GM15510 (cell line): Measurements from ENCODE around the gene SIGLECL1.

Experiments used
- POLR2A ChIP-seq: IDR thresholded peaks from 3 replicates; pipeline ENCODE4 v1.6.1; 2011; ENCODE audit warnings: borderline replicate concordance; ENCODE audit not compliant: insufficient read length; ENCODE audit errors: extremely low read depth

The SIGLECL1 gene

GRCh38 chr19:51247972-51248590 lies 2.8 kb upstream of the SIGLECL1 start:
- no peak for TF ChIP-seq POLR2A

DNA sequence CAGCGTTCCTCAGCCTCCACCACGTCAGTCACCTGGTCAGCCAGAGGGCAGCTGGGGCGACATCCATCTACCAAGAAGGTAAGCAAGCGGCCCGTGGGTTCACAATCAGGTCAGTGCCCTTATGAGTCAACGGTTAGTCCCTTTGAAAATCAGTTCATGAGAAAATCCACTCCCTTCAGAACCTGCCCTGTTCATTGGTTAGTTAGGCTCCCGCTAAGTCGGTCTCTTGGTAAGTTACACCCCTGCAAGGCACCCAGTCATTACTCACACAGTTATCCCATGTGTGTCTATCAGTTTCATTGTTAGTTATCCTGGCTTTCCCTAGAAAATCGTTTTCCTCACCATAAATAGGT lies 564 bp downstream of the SIGLECL1 start:
- no peak for TF ChIP-seq POLR2A

- TF ChIP-seq POLR2A, result no peak
Observed at GRCh38 chr19:51252306-51253079, 1.6 kb downstream of the SIGLECL1 start.

- no peak for TF ChIP-seq POLR2A
Observed at GRCh38 chr19:51253088-51253806, 2.4 kb downstream of the SIGLECL1 start.

DNA sequence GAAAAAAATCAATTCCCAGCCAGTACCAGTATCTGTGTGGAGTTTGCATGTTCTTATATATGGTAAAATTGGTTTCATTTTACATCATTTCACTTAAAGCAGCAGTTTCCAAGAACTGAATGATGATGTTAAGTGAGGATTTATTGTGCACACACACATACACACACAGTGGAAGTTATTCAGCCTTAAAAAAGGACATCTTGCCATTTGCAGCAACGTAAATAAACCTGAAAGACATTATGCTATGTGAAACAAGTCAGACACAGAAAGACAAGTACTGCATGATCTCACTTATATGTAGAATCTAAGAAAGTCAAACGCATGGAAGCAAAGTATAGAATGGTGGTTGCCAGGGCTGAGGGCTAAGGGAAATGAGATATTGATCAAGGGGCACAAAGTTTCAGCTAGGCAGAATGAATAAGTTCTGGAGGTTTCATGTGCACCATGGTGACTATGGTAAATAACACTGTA lies 5.3 kb downstream of the SIGLECL1 start:
- no peak for TF ChIP-seq POLR2A

GRCh38 chr19:51257471-51257870 lies 6.6 kb downstream of the SIGLECL1 start:
- TF ChIP-seq POLR2A, result no peak

DNA sequence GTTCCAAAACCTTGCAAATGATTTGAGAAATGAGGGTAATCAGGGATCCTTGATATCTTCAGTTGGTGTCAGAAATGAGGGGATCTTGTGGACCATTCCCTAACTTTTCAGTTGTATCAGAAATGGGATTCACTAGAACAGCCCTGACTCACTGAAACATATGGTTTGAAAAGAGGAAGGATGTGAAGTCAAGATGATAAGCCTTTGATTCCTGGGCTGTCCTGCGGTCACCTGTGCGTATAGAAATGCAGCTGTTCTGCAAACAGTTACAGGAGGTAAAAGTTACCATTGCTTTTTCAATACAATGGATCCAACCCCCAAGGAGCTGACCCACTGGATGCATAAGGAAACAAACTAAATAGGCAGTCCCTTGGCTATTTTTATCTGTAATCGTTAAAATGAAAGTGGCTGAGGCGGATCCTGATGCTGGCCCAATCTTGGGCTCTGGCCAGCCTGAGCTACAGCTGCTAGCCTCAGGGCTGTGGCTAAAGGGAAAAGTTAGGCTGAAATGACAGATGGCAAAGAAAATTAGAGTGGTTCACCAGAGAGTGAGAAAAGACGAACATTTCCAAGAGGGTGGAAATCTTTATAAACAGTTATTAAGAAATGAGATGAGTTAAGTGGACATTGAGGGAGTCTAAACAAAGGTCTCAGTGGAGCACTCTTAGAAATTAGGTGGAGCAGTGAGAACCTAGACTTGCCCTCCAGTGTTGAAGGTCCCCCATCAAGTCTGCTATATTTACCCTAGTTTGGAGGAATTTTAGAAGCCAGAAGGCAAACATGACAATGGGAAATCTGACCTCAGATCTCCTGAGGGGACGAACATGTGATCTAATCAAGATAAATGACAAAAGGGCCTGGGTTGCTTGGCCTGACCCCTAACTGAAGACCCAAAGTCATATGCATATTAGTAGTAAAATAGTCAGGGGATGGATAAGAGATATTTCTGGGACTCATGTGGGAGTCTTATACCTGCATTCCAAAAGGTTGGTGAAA lies 7.6 kb downstream of the SIGLECL1 start:
- no peak for TF ChIP-seq POLR2A

DNA sequence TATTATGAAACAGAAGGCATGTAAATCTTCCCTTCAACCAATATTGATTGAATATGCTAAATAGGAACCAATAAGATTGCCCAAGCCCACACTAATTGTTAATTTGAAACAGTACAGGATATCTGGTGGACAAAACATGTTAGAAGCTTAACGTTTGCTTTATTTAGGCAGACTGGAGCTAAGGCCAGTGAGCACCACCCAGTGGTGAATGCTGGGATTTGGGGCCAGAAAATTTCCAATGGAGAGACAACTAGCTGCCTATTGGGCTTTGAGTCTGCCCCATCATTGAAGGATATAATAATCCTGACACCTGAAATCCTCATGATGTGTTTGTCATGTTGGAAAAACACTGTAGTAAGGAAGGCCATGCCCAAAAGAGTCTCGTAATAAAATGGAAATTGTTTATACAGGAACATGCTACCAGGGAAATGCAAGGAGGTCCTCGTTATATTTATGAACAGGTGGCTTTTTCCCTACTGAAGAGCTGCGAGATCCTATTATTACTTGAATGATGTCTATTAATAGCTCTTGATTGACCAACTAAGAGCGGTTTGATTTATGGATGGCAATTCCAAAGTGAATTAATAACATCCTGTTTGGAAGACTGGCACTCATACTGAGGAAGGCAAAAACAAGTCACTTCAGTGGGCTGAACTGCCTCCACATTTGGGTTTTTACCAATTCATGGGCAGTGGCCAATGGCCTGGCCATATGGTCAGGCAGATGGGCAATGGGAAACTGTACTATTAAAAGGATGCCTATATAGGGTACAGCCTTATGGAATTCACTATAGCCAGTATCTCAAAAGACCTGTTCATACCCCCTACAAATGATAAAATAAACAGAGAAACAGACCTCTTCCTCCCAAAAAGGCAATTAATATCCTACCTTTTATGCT lies 8.7 kb downstream of the SIGLECL1 start:
- no peak for TF ChIP-seq POLR2A

- TF ChIP-seq POLR2A, result no peak
Observed at GRCh38 chr19:51263808-51264207, 12.9 kb downstream of the SIGLECL1 start.

DNA sequence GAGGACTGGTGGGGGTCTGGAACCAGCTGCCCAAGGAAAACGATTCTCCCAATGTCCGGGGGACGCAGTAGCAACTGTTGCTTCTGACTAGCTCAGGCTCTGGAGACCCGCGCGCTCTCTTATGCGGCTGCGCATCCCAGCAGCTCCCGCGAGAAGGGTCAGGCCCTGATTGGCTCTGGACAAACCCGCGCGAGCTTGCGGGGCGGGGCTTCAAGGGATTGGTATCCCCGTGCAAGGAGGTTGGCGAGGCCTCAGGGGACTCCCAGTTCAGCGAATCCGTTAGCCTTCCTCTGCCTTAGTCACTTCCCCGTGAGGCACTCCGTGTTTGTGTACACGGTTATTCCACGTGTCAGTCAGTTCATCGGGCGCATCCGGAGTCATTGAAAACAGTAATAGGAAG lies 20.2 kb downstream of the SIGLECL1 start:
- no peak for TF ChIP-seq POLR2A

DNA sequence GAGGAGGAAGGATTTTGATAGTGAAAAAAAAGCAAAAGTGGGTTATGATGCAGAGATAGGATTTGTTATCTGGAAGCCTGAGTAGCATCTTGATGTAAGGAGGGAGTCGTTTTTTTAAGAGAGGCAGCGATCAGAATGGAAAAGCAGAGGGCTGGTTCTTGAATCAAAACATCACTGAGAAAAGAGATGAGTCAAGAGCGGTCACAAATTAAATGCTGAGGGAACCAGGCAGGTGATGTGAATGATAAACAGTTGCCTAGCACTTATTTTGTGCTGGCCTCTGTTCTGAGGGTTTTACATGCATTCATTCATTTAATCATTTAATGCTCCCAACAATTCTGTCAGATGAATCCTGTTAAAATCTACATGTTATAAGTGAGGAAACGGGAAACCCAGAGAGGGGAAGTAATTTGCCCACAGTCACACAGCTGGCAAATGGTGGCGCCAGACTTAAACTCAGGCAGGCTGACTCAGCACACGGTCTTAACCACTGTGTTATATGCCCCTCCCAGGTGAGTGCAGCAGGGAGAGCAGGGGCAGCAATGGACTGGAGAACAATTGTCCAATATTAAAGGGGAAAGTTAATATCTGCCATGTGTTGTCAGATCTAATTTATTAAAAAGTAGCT lies 21.4 kb downstream of the SIGLECL1 start:
- no peak for TF ChIP-seq POLR2A

GRCh38 chr19:51274049-51274770 lies 23.3 kb downstream of the SIGLECL1 start:
- no peak for TF ChIP-seq POLR2A
